GM18951 (cell line): ENCODE results near the gene RIOK1.

Experiments used
- POLR2A ChIP-seq: IDR thresholded peaks from 4 replicates; pipeline ENCODE4 v1.6.1; 2011; ENCODE audit warnings: mild to moderate bottlenecking; ENCODE audit not compliant: insufficient read length, insufficient read depth; ENCODE audit errors: extremely low read depth
- in situ Hi-C: fragments of 300-500 bp; cut with MboI; formaldehyde crosslinking; loops from one replicate; pipeline ENCODE4 v1.12.0; 2022; ENCODE audit warnings: low sequenced_read_pairs, mixed read lengths, inconsistent platforms; ENCODE audit not compliant: unreplicated experiment

Gene RIOK1

DNA sequence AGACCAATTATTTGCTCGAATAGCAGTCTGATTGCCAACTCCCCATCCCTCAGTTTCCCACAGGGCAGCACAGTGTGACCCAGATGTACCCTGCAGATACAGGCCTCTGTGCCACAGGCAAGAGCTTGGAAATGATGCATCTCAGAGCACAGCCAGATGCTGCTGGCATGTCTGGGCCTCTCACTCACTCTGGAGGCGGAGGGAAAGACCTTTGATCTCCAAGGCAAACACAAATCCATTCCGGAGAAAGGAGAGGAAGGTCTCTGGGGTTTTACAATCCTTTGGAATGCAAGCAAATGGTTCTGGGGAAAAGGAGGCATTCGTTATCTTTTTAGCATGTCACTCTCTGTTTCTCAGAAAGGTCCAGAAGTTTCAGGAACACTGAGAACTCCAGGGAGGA is 74.2 kb downstream of the RIOK1 start:
- TF ChIP-seq POLR2A = no peak
- in situ Hi-C loops = no loop called here

DNA sequence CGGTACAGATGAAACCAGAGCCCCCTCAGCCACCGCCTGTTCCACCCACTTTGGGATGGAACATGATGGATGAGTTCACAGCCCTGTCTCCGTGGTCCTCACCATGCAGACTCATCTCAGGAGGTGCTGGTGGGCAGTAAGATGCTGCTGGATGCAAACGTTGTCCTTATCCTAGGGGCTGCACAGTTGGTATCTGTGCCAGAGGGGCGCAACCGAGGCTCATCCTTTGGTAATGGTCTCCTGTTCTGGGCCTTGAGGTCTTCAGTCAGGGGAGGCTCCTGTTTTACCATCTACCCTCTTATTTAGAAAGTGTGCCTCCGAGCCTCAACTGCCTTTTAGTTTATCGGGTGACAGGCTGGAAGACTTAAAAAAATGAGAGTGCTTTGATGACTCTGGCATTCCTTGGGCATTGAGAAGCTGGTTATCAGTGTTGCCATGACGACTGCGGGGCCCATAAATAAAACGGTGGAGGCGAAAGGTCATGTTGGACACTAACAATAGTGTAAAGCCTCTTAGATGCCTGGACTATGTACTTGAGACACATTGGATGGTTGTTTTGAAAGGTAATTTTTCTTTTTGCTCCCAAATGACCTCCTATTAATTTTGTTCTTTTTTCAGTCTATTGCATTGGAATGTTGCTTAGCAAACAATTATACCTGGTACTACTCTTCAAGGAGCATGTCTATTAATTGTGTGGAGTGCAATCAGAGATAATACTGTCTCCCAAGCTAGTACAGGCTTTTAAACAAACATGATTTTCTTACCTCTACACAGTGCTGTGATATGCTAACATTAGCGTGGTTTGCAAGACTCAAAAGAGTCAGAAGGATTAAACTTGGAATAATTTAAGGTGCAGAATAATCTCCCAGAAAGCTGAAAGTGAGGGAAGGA is 77.6 kb downstream of the RIOK1 start:
- TF ChIP-seq POLR2A = no peak
- in situ Hi-C loops = no loop called here
